Endodermal cell (in vitro differentiated cells): Measurements from ENCODE around the gene GPR37L1. TPM values are rescaled to one million over a fixed set of nuclear protein-coding genes. Genes with fewer than 3 reads are reported as not detected.

ENCODE experiments used
- DNase-seq: peaks from one replicate; pipeline ENCODE4 v3.0.0-alpha.2; 2017
- H3K27ac ChIP-seq: 2 replicates; pipeline ENCODE4 v1.5.1; 2013; ENCODE audit warnings: mild to moderate bottlenecking, low read depth, low read length, moderate library complexity
- H3K27me3 ChIP-seq: 2 replicates; pipeline ENCODE4 v1.6.1; 2013; ENCODE audit warnings: mild to moderate bottlenecking, low read length, moderate library complexity; ENCODE audit not compliant: insufficient read depth, control insufficient read depth, poor library complexity, severe bottlenecking
- H3K36me3 ChIP-seq: 2 replicates; pipeline ENCODE4 v1.7.0; 2013; ENCODE audit warnings: mild to moderate bottlenecking, low read length, moderate library complexity; ENCODE audit not compliant: control insufficient read depth, insufficient read depth
- H3K4me1 ChIP-seq: one replicate; pipeline ENCODE4 v1.7.0; 2013; ENCODE audit warnings: low read length; ENCODE audit not compliant: control insufficient read depth, insufficient read depth
- H3K4me3 ChIP-seq: 2 replicates; pipeline ENCODE4 v1.5.1; 2013; ENCODE audit warnings: mild to moderate bottlenecking, low read length, moderate library complexity
- H3K9ac ChIP-seq: 2 replicates; pipeline ENCODE4 v1.6.1; 2013; ENCODE audit warnings: mild to moderate bottlenecking, low read length, moderate library complexity; ENCODE audit not compliant: poor library complexity, severe bottlenecking; ENCODE audit errors: extremely low read depth
- H3K9me3 ChIP-seq: 2 replicates; pipeline ENCODE4 v1.6.1; 2013; ENCODE audit warnings: mild to moderate bottlenecking, low read length, moderate library complexity; ENCODE audit not compliant: control insufficient read depth
- H3K27ac Mint-ChIP-seq: 2 replicates; pipeline ENCODE4 v1.8.0; 2020; ENCODE audit warnings: mixed read lengths
- H3K27me3 Mint-ChIP-seq: 2 replicates; pipeline ENCODE4 v1.8.0; 2021; ENCODE audit warnings: mild to moderate bottlenecking, mixed read lengths; ENCODE audit not compliant: insufficient read depth
- H3K36me3 Mint-ChIP-seq: 2 replicates; pipeline ENCODE4 v1.8.0; 2020; ENCODE audit warnings: low read depth, mixed read lengths
- H3K4me1 Mint-ChIP-seq: 2 replicates; pipeline ENCODE4 v1.8.0; 2020; ENCODE audit warnings: mixed read lengths
- H3K4me3 Mint-ChIP-seq: 2 replicates; pipeline ENCODE4 v1.8.0; 2020; ENCODE audit warnings: mild to moderate bottlenecking, moderate library complexity, mixed read lengths
- H3K9me3 Mint-ChIP-seq: 2 replicates; pipeline ENCODE4 v1.8.0; 2020; ENCODE audit warnings: mild to moderate bottlenecking, mixed read lengths
- CTCF ChIP-seq: fragments of 200-600 bp; sonication (generic); conservative IDR thresholded peaks from 2 replicates; pipeline ENCODE4 v1.5.0; 2021; ENCODE audit warnings: antibody characterized with exemption, mild to moderate bottlenecking
- WGBS, 2 experiments: methylation state at CpG; one replicate each; pipeline versions ENCODE4 v1.1.5 to v1.1.7; 2013; ENCODE audit warnings: missing lambda C conversion rate in 2 of 2, mixed read lengths in 1 of 2; ENCODE audit not compliant: insufficient coverage in 1 of 2, insufficient read length in 1 of 2; 5-methylcytosine and 5-hydroxymethylcytosine counted together
- total RNA-seq, 2 donors: library from RNA; stranded (reverse); fragmentation: NEBNext Ultra II Directional in 1 of 2; extraction: Animal tissue kit (Norgen Biotek cat#: 25700) in 1 of 2; gene quantifications; 2 replicates in 1 of 2; 3 replicates in 1 of 2; pipeline ENCODE4 v1.2.1, GENCODE V29; 2021

GPR37L1 gene
- total RNA-seq, 2 donors from 2014 or later = 0.04 TPM; not detected in 1

GRCh38 chr1:202130297-202130721 lies 7.6 kb downstream of the GPR37L1 start:
- 64 to 85% methylated on average over 7 to 11 of the region's 11 CpGs for WGBS, 2 experiments
- Mint-ChIP-seq H3K36me3 (peaks cover 19% of the 10 kb centered on the region), H3K27me3 (no peaks in the 10 kb centered on the region), H3K27ac (no peak overlapping the region), H3K4me3 (no peak overlapping the region), H3K4me1 (no peaks in the 10 kb centered on the region), H3K9me3 (no peaks in the 10 kb centered on the region)
- H3K27ac ChIP-seq = peak overlapping the region; percentile 74
- peak; percentile 50 for DNase-seq
- no peaks in the 10 kb centered on the region for H3K27me3 ChIP-seq
- H3K36me3 ChIP-seq = peaks cover 31% of the 10 kb centered on the region
- H3K4me1 ChIP-seq = no peaks in the 10 kb centered on the region
- TF ChIP-seq CTCF = no peak
- H3K9me3 ChIP-seq = no peaks in the 10 kb centered on the region
- no peak overlapping the region for H3K9ac ChIP-seq
- no peak overlapping the region for H3K4me3 ChIP-seq

DNA sequence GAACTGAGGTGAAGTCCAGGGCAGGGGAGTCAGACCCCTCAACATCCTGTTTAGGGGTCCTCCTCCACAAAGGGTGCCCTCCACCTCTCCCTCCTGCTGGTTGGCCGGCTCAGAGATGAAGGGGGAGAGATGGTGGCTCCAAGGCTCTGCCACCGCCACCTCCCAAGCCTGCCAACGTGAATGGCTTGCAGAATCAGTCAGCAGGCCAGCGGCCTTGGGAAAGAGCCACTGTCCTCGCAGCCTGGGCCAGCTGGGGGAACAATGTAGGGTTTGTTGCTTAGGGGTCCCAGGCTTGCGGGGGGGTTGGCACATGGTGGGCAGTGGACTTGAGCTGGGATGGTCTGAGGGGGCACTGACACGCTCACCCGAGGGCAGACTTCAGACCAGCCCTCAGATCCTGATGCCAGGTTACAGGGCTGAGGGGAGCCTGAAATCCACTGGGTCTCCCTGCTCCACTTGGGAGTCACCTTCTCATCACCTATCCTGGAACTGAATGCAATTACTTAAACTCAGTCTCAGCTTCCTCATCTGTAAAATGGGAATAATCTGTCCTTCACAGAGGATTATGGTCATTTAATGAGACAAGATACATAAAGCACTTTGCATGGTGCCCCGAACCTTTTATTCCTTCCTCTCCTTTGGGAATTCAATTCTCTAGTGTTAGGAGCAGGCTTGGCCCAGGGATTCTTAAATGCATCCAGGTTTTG lies 8.3 kb downstream of the GPR37L1 start:
- Mint-ChIP-seq H3K27ac (no peak overlapping the region), H3K9me3 (no peaks in the 10 kb centered on the region), H3K4me1 (no peaks in the 10 kb centered on the region), H3K27me3 (no peaks in the 10 kb centered on the region), H3K36me3 (peaks cover 21% of the 10 kb centered on the region), H3K4me3 (no peak overlapping the region)
- H3K9ac ChIP-seq = no peak overlapping the region
- DNase-seq = no peak
- H3K9me3 ChIP-seq = no peaks in the 10 kb centered on the region
- peaks cover 37% of the 10 kb centered on the region for H3K36me3 ChIP-seq
- no peaks in the 10 kb centered on the region for H3K4me1 ChIP-seq
- H3K27ac ChIP-seq = peak overlapping the region; percentile 51
- no peaks in the 10 kb centered on the region for H3K27me3 ChIP-seq
- 75 to 84% methylated on average over 6 to 9 of the region's 9 CpGs for WGBS, 2 experiments
- no peak overlapping the region for H3K4me3 ChIP-seq
- no peak for TF ChIP-seq CTCF

- peak; percentile 55 for DNase-seq
- no peaks in the 10 kb centered on the region for H3K4me1 ChIP-seq
- no peaks in the 10 kb centered on the region for H3K27me3 ChIP-seq
- no peak overlapping the region for H3K4me3 Mint-ChIP-seq
- H3K9me3 Mint-ChIP-seq = no peaks in the 10 kb centered on the region
- no peak overlapping the region for H3K9ac ChIP-seq
- peaks cover 42% of the 10 kb centered on the region for H3K36me3 ChIP-seq
- no peak overlapping the region for H3K4me3 ChIP-seq
- H3K9me3 ChIP-seq = no peaks in the 10 kb centered on the region
- 92 to 95% methylated on average over 8 to 12 of the region's 12 CpGs for WGBS, 2 experiments
- no peak overlapping the region for H3K27ac ChIP-seq
- no peaks in the 10 kb centered on the region for H3K4me1 Mint-ChIP-seq
- peaks cover 25% of the 10 kb centered on the region for H3K36me3 Mint-ChIP-seq
- no peaks in the 10 kb centered on the region for H3K27me3 Mint-ChIP-seq
- H3K27ac Mint-ChIP-seq = no peak overlapping the region
- TF ChIP-seq CTCF = no peak
Observed at GRCh38 chr1:202131956-202132821, 9.5 kb downstream of the GPR37L1 start.
